PC-9 (cell line): ENCODE data around the gene NFE2L3. TPM values are rescaled to one million over a fixed set of nuclear protein-coding genes. Genes with fewer than 3 reads are reported as not detected.

Source experiments
- BruUV-seq: library from RNA; stranded (reverse); fragments of 400-500 nt; replicated peaks from 2 replicates; lab custom pipeline; 2021; lab: Mats Ljungman, UMichigan
- CTCF ChIA-PET: fragments of 300-600 bp; sonication (Branson Sonifier 250); formaldehyde crosslinking; loops from one replicate; lab custom pipeline; 2022; ENCODE audit warnings: antibody characterized with exemption; lab: Charles Lee
- POLR2A ChIA-PET: fragments of 300-600 bp; sonication (Branson Sonifier 250); formaldehyde crosslinking; loops from one replicate; lab custom pipeline; 2022; ENCODE audit warnings: antibody characterized with exemption; ENCODE audit not compliant: unreplicated experiment; lab: Charles Lee
- DNase-seq, 2 experiments: peaks; one replicate each; pipeline versions ENCODE4 v3.0.0 to v3.0.0-alpha.2; 2015 to 2022; ENCODE audit warnings: mixed read lengths in 1 of 2
- H2AFZ ChIP-seq: fragments of 200-600 bp; sonication (generic); 2 replicates; pipeline ENCODE4 v1.8.1; 2017; ENCODE audit warnings: antibody characterized with exemption
- H3F3A ChIP-seq: fragments of 200-600 bp; sonication (generic); 2 replicates; pipeline ENCODE4 v1.8.1; 2017; ENCODE audit warnings: antibody characterized with exemption, mild to moderate bottlenecking, low read depth; ENCODE audit not compliant: insufficient read depth
- H3K27ac ChIP-seq: fragments of 200-600 bp; sonication (generic); 2 replicates; pipeline ENCODE4 v1.6.1; 2016; ENCODE audit warnings: mixed run types
- H3K27me3 ChIP-seq: fragments of 200-600 bp; sonication (generic); 2 replicates; pipeline ENCODE4 v1.6.1; 2016; ENCODE audit warnings: low read depth, mixed run types; ENCODE audit not compliant: insufficient read depth
- H3K36me3 ChIP-seq: fragments of 200-600 bp; sonication (generic); 2 replicates; pipeline ENCODE4 v1.6.1; 2016; ENCODE audit warnings: low read depth, mixed run types
- H3K4me1 ChIP-seq: fragments of 200-600 bp; sonication (generic); replicated peaks from 2 replicates; pipeline ENCODE4 v1.6.1; 2016; ENCODE audit warnings: mixed run types; ENCODE audit not compliant: insufficient read depth
- H3K4me2 ChIP-seq: fragments of 200-600 bp; sonication (generic); 2 replicates; pipeline ENCODE4 v1.6.1; 2017; ENCODE audit warnings: mixed run types
- H3K4me3 ChIP-seq: fragments of 200-600 bp; sonication (generic); 2 replicates; pipeline ENCODE4 v1.6.1; 2016; ENCODE audit warnings: mixed run types
- H3K79me2 ChIP-seq: fragments of 200-600 bp; sonication (generic); 2 replicates; pipeline ENCODE4 v1.6.1; 2017; ENCODE audit warnings: low read depth, mixed run types
- H3K9me2 ChIP-seq: fragments of 200-600 bp; sonication (generic); 2 replicates; pipeline ENCODE4 v1.8.1; 2017; ENCODE audit warnings: mild to moderate bottlenecking; ENCODE audit not compliant: insufficient read depth
- H3K9me3 ChIP-seq: fragments of 200-600 bp; sonication (generic); 2 replicates; pipeline ENCODE4 v1.8.1; 2016; ENCODE audit warnings: low read depth; ENCODE audit not compliant: insufficient read depth
- H4K20me1 ChIP-seq: fragments of 200-600 bp; sonication (generic); 2 replicates; pipeline ENCODE4 v1.8.1; 2017; ENCODE audit not compliant: insufficient read depth
- CTCF ChIP-seq: fragments of 200-600 bp; sonication (generic); conservative IDR thresholded peaks from 2 replicates; pipeline ENCODE4 v1.6.1; 2017; ENCODE audit warnings: mixed run types, antibody characterized with exemption, mild to moderate bottlenecking, moderate library complexity
- EZH2 ChIP-seq: fragments of 200-600 bp; sonication (generic); IDR thresholded peaks from 2 replicates; pipeline ENCODE4 v1.8.0; 2017; ENCODE audit warnings: antibody characterized with exemption, low read depth
- intact Hi-C: fragments of 100-400 bp; cut with micrococcal nuclease; formaldehyde crosslinking; loops from one replicate; pipeline ENCODE4 v1.10.0; 2022; ENCODE audit not compliant: unreplicated experiment
- total RNA-seq: library from RNA; stranded (reverse); gene quantifications from 2 replicates; pipeline ENCODE4 v1.2.3, GENCODE V29; 2021

NFE2L3 gene
- total RNA-seq, 1 experiment from 2014 or later = 49.1 TPM

- TF ChIP-seq CTCF (no peak), EZH2 (no peak)
- H3K27ac ChIP-seq = peak overlapping the region; percentile 32
- peaks cover 49% of the 10 kb centered on the region for H3F3A ChIP-seq
- H3K36me3 ChIP-seq = peaks cover 47% of the 10 kb centered on the region
- peak overlapping the region; percentile 18 for H3K4me2 ChIP-seq
- peaks cover 98% of the 10 kb centered on the region for H3K79me2 ChIP-seq
- peaks cover 13% of the 10 kb centered on the region; the same call in 1 of the 2 replicates for H3K9me3 ChIP-seq
- no peak for DNase-seq
- H3K9me2 ChIP-seq = no peaks in the 10 kb centered on the region
- H3K4me1 ChIP-seq = peaks cover 62% of the 10 kb centered on the region
- intact Hi-C loops = no loop called here
- POLR2A ChIA-PET = no interaction called here
- no peaks in the 10 kb centered on the region; the same call in none of the 2 replicates for H4K20me1 ChIP-seq
- no peak overlapping the region for H2AFZ ChIP-seq
- no peaks in the 10 kb centered on the region for H3K27me3 ChIP-seq
- CTCF ChIA-PET = no interaction called here
- H3K4me3 ChIP-seq = no peak overlapping the region
- BruUV-seq = no TSS peak
Observed at GRCh38 chr7:26169271-26169670, 17.3 kb downstream of the NFE2L3 start.

- Histone ChIP-seq H3K4me3 (no peak overlapping the region), H2AFZ (no peak overlapping the region), H3K27me3 (no peaks in the 10 kb centered on the region), H3K4me1 (peaks cover 55% of the 10 kb centered on the region), H3K4me2 (no peak overlapping the region), H3F3A (peaks cover 37% of the 10 kb centered on the region), H3K36me3 (peaks cover 47% of the 10 kb centered on the region), H3K9me2 (no peaks in the 10 kb centered on the region), H3K9me3 (peaks cover 11% of the 10 kb centered on the region; the same call in 1 of the 2 replicates), H3K79me2 (peaks cover 97% of the 10 kb centered on the region), H3K27ac (no peak overlapping the region), H4K20me1 (no peaks in the 10 kb centered on the region; the same call in none of the 2 replicates)
- intact Hi-C loops = no loop called here
- TF ChIP-seq CTCF = no peak
- TF ChIP-seq EZH2 = no peak
- no TSS peak for BruUV-seq
- ChIA-PET CTCF (interaction anchor here (0.7 kb wide), 1 partner anchor 791 kb away, joined by 9 read pairs; no protein-coding TSS in a partner anchor), POLR2A (no interaction called here)
- no peak for DNase-seq
Observed at GRCh38 chr7:26170663-26171062, 18.7 kb downstream of the NFE2L3 start.

- Histone ChIP-seq H3K79me2 (peaks cover 88% of the 10 kb centered on the region), H3K4me1 (peaks cover 45% of the 10 kb centered on the region), H2AFZ (no peak overlapping the region), H3K4me2 (no peak overlapping the region), H3F3A (peaks cover 28% of the 10 kb centered on the region), H3K4me3 (no peak overlapping the region), H3K9me3 (peaks cover 11% of the 10 kb centered on the region; the same call in 1 of the 2 replicates), H3K27ac (no peak overlapping the region), H3K27me3 (no peaks in the 10 kb centered on the region), H4K20me1 (no peaks in the 10 kb centered on the region), H3K9me2 (no peaks in the 10 kb centered on the region), H3K36me3 (peaks cover 47% of the 10 kb centered on the region)
- no TSS peak for BruUV-seq
- DNase-seq = no peak
- intact Hi-C loops = no loop called here
- TF ChIP-seq CTCF (no peak), EZH2 (no peak)
- POLR2A ChIA-PET = interaction anchor here (0.7 kb wide), 1 partner anchor 10 kb away, joined by 7 read pairs; no protein-coding TSS in a partner anchor
- CTCF ChIA-PET = interaction anchor here (0.6 to 0.7 kb wide), 2 partner anchors 171 to 790 kb away, joined by 9 read pairs; no protein-coding TSS in a partner anchor
Observed at GRCh38 chr7:26171601-26172000, 19.6 kb downstream of the NFE2L3 start.
